H1 (cell line): ENCODE measurements around the gene C3orf18. TPM values are rescaled to one million over a fixed set of nuclear protein-coding genes. Genes with fewer than 3 reads are reported as not detected.

Experiments used
- CTCF ChIA-PET: fragments of 300-600 bp; sonication (Branson Sonifier 250); formaldehyde crosslinking; loops from one replicate; lab custom pipeline; 2021; ENCODE audit not compliant: partially characterized antibody; lab: Charles Lee
- POLR2A ChIA-PET: fragments of 300-600 bp; sonication (Branson Sonifier 250); formaldehyde crosslinking; loops from one replicate; lab custom pipeline; 2021; ENCODE audit warnings: inconsistent platforms; ENCODE audit not compliant: partially characterized antibody; lab: Charles Lee
- DNase-seq, 2 experiments: peaks; one replicate each; pipeline versions ENCODE4 v3.0.0 to v3.0.0-alpha.2; 2010 to 2022; ENCODE audit warnings: low spot score in 2 of 2, low read depth in 1 of 2, mixed read lengths in 1 of 2
- FAIRE-seq: peaks from 2 replicates; lab custom pipeline; 2011; peaks lifted over from hg19 to GRCh38; lab: Jason Lieb, UNC
- H2AFZ ChIP-seq: 2 replicates; pipeline ENCODE4 v1.8.1; 2012; ENCODE audit warnings: low read length, inconsistent platforms
- H2AK5ac ChIP-seq: 2 replicates; pipeline ENCODE4 v1.6.1; 2013; ENCODE audit warnings: low read depth, low read length
- H2BK120ac ChIP-seq: replicated peaks from 2 replicates; pipeline ENCODE3; 2013; ENCODE audit warnings: low read depth, low read length, inconsistent platforms
- H2BK12ac ChIP-seq: 2 replicates; pipeline ENCODE4 v1.6.1; 2013; ENCODE audit warnings: low read depth, low read length
- H2BK15ac ChIP-seq: 2 replicates; pipeline ENCODE4 v1.6.1; 2013; ENCODE audit warnings: low read length
- H2BK20ac ChIP-seq: 2 replicates; pipeline ENCODE4 v1.6.1; 2013; ENCODE audit warnings: low read length
- H2BK5ac ChIP-seq: 2 replicates; pipeline ENCODE4 v1.6.1; 2013; ENCODE audit warnings: low read depth, low read length
- H3K14ac ChIP-seq: 2 replicates; pipeline ENCODE4 v1.6.1; 2013; ENCODE audit warnings: inconsistent platforms; ENCODE audit not compliant: insufficient read length
- H3K18ac ChIP-seq: 2 replicates; pipeline ENCODE4 v1.6.1; 2013; ENCODE audit warnings: low read length; ENCODE audit errors: extremely low read depth
- H3K23ac ChIP-seq: 2 replicates; pipeline ENCODE4 v1.6.1; 2013; ENCODE audit warnings: inconsistent platforms; ENCODE audit not compliant: insufficient read length
- H3K23me2 ChIP-seq: 2 replicates; pipeline ENCODE4 v1.6.1; 2013; ENCODE audit warnings: low read depth, low read length
- H3K27ac ChIP-seq: 2 replicates; pipeline ENCODE4 v1.6.1; 2011; ENCODE audit warnings: low read depth, low read length, inconsistent platforms
- H3K27me3 ChIP-seq, 4 experiments: replicated peaks in 1 of 4; 1 replicate in 1 of 4; 2 replicates in 3 of 4; pipeline versions ENCODE4 v1.6.1 to v1.8.1; 2011 to 2013; ENCODE audit warnings: low read length in 3 of 4, mild to moderate bottlenecking in 3 of 4, inconsistent platforms in 2 of 4, mixed read lengths in 2 of 4, moderate library complexity in 1 of 4; ENCODE audit not compliant: control insufficient read depth in 3 of 4, insufficient read depth in 3 of 4; ENCODE audit errors: extremely low read depth in 1 of 4
- H3K36me3 ChIP-seq, 4 experiments: 2 replicates each; pipeline versions ENCODE4 v1.6.1 to v1.8.1; 2011 to 2013; ENCODE audit warnings: mild to moderate bottlenecking in 4 of 4, low read length in 3 of 4, moderate library complexity in 2 of 4, control low read depth in 1 of 4, inconsistent platforms in 1 of 4; ENCODE audit not compliant: insufficient read depth in 4 of 4, control insufficient read depth in 2 of 4
- H3K4ac ChIP-seq: replicated peaks from 2 replicates; pipeline ENCODE3; 2013; ENCODE audit warnings: low read length, low read depth, mixed read lengths, inconsistent platforms; ENCODE audit not compliant: insufficient read length
- H3K4me1 ChIP-seq, 4 experiments: replicated peaks in 1 of 4; 1 replicate in 1 of 4; 2 replicates in 3 of 4; pipeline versions ENCODE4 v1.6.1 to v1.8.1; 2011 to 2013; ENCODE audit warnings: low read length in 3 of 4, inconsistent platforms in 2 of 4, mixed read lengths in 1 of 4; ENCODE audit not compliant: insufficient read depth in 4 of 4, control insufficient read depth in 3 of 4
- H3K4me2 ChIP-seq, 2 experiments: 2 replicates each; pipeline versions ENCODE4 v1.6.1 to v1.8.1; 2011 to 2013; ENCODE audit warnings: low read depth in 2 of 2, low read length in 2 of 2, control low read depth in 1 of 2, inconsistent platforms in 1 of 2, mild to moderate bottlenecking in 1 of 2; ENCODE audit not compliant: insufficient read depth in 1 of 2
- H3K4me3 ChIP-seq, 4 experiments: fragments of 200-600, 300-600 bp in 1 of 4; sonication (generic), shearing (Covaris generic), sonication (Bioruptor Twin) in 1 of 4; 2 replicates each; pipeline versions ENCODE4 v1.5.1 to v1.8.1; 2011 to 2016; ENCODE audit warnings: low read length in 4 of 4, low read depth in 3 of 4, control low read depth in 2 of 4, inconsistent platforms in 2 of 4, mild to moderate bottlenecking in 2 of 4, mixed read lengths in 1 of 4, moderate library complexity in 1 of 4; ENCODE audit not compliant: insufficient read depth in 2 of 4; ENCODE audit errors: extremely low read depth in 1 of 4
- H3K56ac ChIP-seq: replicated peaks from 2 replicates; pipeline ENCODE3; 2013; ENCODE audit warnings: low read depth, mild to moderate bottlenecking, mixed read lengths, low read length, inconsistent platforms; ENCODE audit not compliant: insufficient read length
- H3K79me1 ChIP-seq: 2 replicates; pipeline ENCODE4 v1.6.1; 2013; ENCODE audit warnings: low read depth, low read length, control low read depth
- H3K79me2 ChIP-seq, 2 experiments: 2 replicates each; pipeline versions ENCODE4 v1.6.1 to v1.8.1; 2012 to 2013; ENCODE audit warnings: low read length in 2 of 2, mild to moderate bottlenecking in 2 of 2, inconsistent platforms in 1 of 2; ENCODE audit not compliant: insufficient read depth in 2 of 2, control insufficient read depth in 1 of 2
- H3K9ac ChIP-seq, 4 experiments: replicated peaks in 1 of 4; 1 replicate in 1 of 4; 2 replicates in 3 of 4; pipeline versions ENCODE4 v1.6.1 to v1.8.1; 2011 to 2013; ENCODE audit warnings: low read depth in 3 of 4, low read length in 3 of 4, control low read depth in 2 of 4, mild to moderate bottlenecking in 2 of 4, moderate library complexity in 2 of 4, inconsistent platforms in 1 of 4; ENCODE audit errors: extremely low read depth in 1 of 4
- H3K9me3 ChIP-seq, 2 experiments: 2 replicates each; pipeline versions ENCODE4 v1.6.1 to v1.8.1; 2012 to 2013; ENCODE audit warnings: mild to moderate bottlenecking in 2 of 2, moderate library complexity in 2 of 2, control low read depth in 1 of 2, inconsistent platforms in 1 of 2, low read depth in 1 of 2, low read length in 1 of 2, mixed read lengths in 1 of 2; ENCODE audit not compliant: insufficient read depth in 2 of 2
- H4K20me1 ChIP-seq, 2 experiments: replicated peaks in 1 of 2; 2 replicates each; pipeline versions ENCODE3 to v1.8.1; 2011 to 2013; ENCODE audit warnings: inconsistent platforms in 2 of 2, low read length in 2 of 2, mild to moderate bottlenecking in 1 of 2; ENCODE audit not compliant: insufficient read depth in 2 of 2, control insufficient read depth in 1 of 2
- H4K5ac ChIP-seq: 2 replicates; pipeline ENCODE4 v1.6.1; 2013; ENCODE audit warnings: low read length, low read depth, mixed read lengths, inconsistent platforms; ENCODE audit not compliant: insufficient read length
- H4K8ac ChIP-seq: 2 replicates; pipeline ENCODE4 v1.8.0; 2013; ENCODE audit warnings: mild to moderate bottlenecking, moderate library complexity, low read length, inconsistent platforms; ENCODE audit not compliant: insufficient read depth; ENCODE audit errors: extremely low read depth
- H4K91ac ChIP-seq: replicated peaks from 2 replicates; pipeline ENCODE3; 2013; ENCODE audit warnings: low read length, mixed read lengths, inconsistent platforms; ENCODE audit not compliant: insufficient read length
- TCF12 ChIP-seq: IDR thresholded peaks from 2 replicates; pipeline ENCODE4 v1.6.1; 2011; ENCODE audit warnings: low read depth, mild to moderate bottlenecking, low read length
- WGBS, 2 experiments: shearing (Covaris generic) in 1 of 2; methylation state at CpG; one replicate each; pipeline versions ENCODE4 v1.1.6 to v1.1.7; 2013 to 2015; ENCODE audit warnings: low lambda C conversion rate in 2 of 2, mixed read lengths in 2 of 2, inconsistent platforms in 1 of 2, low coverage in 1 of 2, missing lambda C conversion rate in 1 of 2; ENCODE audit not compliant: insufficient replicate concordance in 2 of 2, insufficient coverage in 1 of 2, insufficient read length in 1 of 2; ENCODE audit errors: extremely low coverage in 1 of 2, missing lambda C conversion rate in 1 of 2; 5-methylcytosine and 5-hydroxymethylcytosine counted together
- polyA plus RNA-seq, 7 experiments: library from polyadenylated mRNA; depleted of rRNA in 3 of 7; stranded (reverse) in 5 of 7; unstranded in 2 of 7; fragments of >200 nt in 5 of 7; fragments of 200-250 nt in 2 of 7; gene quantifications; 1 replicate in 5 of 7; 2 replicates in 1 of 7; 4 replicates in 1 of 7; pipeline versions ENCODE4 v1.2.1 to v1.2.3, GENCODE V29; 2011 to 2013; ENCODE audit warnings: missing spikeins in 2 of 7, mixed read lengths in 2 of 7
- total RNA-seq: library from RNA; stranded (reverse); fragmentation: NEBNext Ultra II Directional; extraction: Animal tissue kit (Norgen Biotek cat#: 25700); gene quantifications from 2 replicates; pipeline ENCODE4 v1.2.1, GENCODE V29; 2021

Gene C3orf18
- total and polyA plus RNA-seq, 2 of the 8 experiments (the other 6 are each of a cell fraction or from before 2014, with no cell fraction given), result 7.5 to 15.0 TPM

- CTCF ChIA-PET, result interaction anchor here (7.1 to 46.5 kb wide), 3 partner anchors 6 to 31 kb away, joined by 70 to 863 read pairs (median 157); partner anchors contain the start of genes C3orf18, CISH, HEMK1 and MAPKAPK3
- TF ChIP-seq TCF12, result no peak
These were observed 16.4 kb upstream of the C3orf18 start for GRCh38 chr3:50583897-50584296.

More at GRCh38 chr3:50583897-50584296, 16.4 kb upstream of the C3orf18 start:
- Histone ChIP-seq H3K4ac (no peak overlapping the region), H3K9ac (no peak overlapping the region), H3K79me1 (no peaks in the 10 kb centered on the region), H3K18ac (no peak overlapping the region; the same call in 1 of the 2 replicates), H3K56ac (no peak overlapping the region), H2BK120ac (no peak overlapping the region), H3K4me1 (no peaks in the 10 kb centered on the region), H3K9me3 (no peaks in the 10 kb centered on the region), H2AK5ac (no peak overlapping the region), H4K20me1 (peaks cover 0 to 2% of the 10 kb centered on the region in 2 experiments), H3K79me2 (no peaks in the 10 kb centered on the region), H2AFZ (no peak overlapping the region), H3K4me2 (no peak overlapping the region), H3K27ac (no peak overlapping the region), H2BK20ac (0 out of 2 replicates have a peak overlapping the region, but pooled peaks have one; percentile 8), H3K23me2 (no peaks in the 10 kb centered on the region), H4K91ac (no peak overlapping the region), H3K4me3 (no peak overlapping the region), H3K23ac (no peak overlapping the region), H2BK12ac (no peak overlapping the region), H4K8ac (no peak overlapping the region), H3K14ac (no peak overlapping the region), H4K5ac (no peak overlapping the region), H2BK5ac (no peak overlapping the region), H2BK15ac (no peak overlapping the region), H3K27me3 (peaks cover 0 to 2% (median 0%) of the 10 kb centered on the region in 4 experiments; a peak in 1 of 7 replicates), H3K36me3 (no peaks in the 10 kb centered on the region; a peak in 1 of 8 replicates)
- WGBS, 2 experiments, result 90% methylated on average over 6 of the region's 6 CpGs; no CpG with 5 or more reads in 1 of the 2 experiments
- no peak for FAIRE-seq
- no peak for DNase-seq
- POLR2A ChIA-PET, result interaction anchor here (1.0 kb wide), 1 partner anchor 9 kb away, joined by 3 read pairs; no protein-coding TSS in a partner anchor
